SH-SY5Y (cell line): ENCODE measurements around the gene MEIS3.

ENCODE experiments used
- GATA2 ChIP-seq: IDR thresholded peaks from 2 replicates; pipeline ENCODE4 v1.6.1; 2011; ENCODE audit warnings: mild to moderate bottlenecking, low read depth, low read length
- GATA3 ChIP-seq: IDR thresholded peaks from 2 replicates; pipeline ENCODE4 v1.6.1; 2011; ENCODE audit warnings: low read depth, mild to moderate bottlenecking, low read length, moderate library complexity

DNA sequence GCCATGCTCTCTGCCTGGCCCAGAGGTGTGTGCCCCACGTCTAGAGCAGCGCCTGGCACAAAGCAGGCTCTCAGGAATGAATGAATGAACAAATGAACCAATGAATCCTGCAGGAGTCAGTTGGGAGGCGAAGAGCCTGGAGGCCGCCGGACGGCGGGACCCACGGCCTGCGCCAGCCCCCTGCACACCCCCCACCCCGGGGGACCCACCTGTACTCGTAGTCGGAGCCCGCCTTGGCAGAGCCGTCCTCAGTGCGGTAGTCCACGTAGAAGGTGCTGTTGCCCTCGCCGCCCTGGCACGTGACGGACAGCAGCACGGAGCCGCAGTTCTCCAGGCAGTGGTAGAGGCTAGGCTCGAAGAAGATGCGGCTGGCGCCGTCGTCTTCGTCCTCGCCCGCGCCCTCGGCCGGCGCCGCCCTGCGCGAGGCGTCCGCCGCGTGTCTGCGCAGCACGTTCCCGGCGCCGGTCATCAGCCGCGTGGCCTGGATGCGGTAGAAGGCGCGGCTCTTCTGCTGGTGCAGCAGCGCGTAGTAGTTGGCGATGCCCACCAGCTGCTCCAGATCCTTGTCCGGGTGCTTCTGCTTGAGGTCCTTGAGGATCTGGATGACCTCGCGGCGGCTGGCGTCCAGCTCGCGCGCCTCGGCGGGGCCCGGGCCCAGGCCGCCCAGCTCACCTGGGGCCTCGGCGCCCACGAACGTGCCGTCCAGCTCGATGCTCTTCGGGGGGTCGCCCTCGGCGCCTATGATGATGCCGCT, 37.6 kb upstream of the MEIS3 start:
- TF ChIP-seq GATA3 (no peak), GATA2 (no peak)
